GM19468 (cell line): ENCODE measurements around the gene NRM.
"Not testable (repeated sequence)": the region's sequence is repeated elsewhere in the genome, so short reads cannot be mapped to it uniquely, and the experiment has no call there.

Experiments
- ATAC-seq: cut with Tn5 transposase; IDR thresholded peaks from one replicate; pipeline ENCODE4 v1.9.1; 2021; ENCODE audit warnings: mild to moderate bottlenecking, moderate library complexity, moderate number of reproducible peaks; ENCODE audit not compliant: unreplicated experiment; ENCODE audit errors: extremely low read depth

The NRM gene

DNA sequence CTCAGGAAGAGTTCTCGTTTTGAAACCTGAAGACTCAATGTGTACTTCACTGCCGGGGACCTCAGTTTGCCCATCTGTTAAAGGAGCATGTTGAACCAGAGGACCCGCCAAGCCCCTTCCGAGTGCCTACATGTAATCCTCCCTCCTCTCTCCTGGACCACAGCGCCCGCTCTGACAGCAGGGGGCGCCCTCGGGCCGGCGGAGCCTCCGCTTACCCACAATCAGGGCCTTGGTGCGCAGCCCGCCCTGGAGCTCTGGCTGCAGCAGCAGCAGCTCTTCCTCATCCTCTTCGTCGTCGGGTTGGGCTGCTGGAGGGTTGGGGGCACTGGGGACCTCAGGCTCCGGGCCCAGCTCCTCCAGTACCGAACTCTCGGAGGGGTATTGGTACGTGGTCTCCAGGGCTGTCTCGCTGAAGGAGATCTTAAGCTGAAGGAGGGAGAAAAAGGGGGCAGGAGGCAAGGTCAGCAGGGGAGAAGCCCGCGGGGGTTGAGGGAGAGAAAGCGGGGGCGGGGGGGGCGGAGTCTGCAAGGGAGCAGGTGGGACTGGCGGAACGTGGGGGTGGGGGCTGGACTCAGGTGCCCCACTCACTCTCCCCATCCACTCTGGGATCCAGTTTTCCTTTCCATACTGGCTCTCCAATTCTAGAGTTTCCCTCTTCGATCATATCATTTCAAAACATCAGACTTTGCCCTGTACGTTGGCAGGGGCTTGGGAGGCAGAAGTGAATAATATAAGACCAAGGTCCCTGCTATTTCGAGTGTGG, 11.6 kb downstream of the NRM start:
- no peak for ATAC-seq

DNA sequence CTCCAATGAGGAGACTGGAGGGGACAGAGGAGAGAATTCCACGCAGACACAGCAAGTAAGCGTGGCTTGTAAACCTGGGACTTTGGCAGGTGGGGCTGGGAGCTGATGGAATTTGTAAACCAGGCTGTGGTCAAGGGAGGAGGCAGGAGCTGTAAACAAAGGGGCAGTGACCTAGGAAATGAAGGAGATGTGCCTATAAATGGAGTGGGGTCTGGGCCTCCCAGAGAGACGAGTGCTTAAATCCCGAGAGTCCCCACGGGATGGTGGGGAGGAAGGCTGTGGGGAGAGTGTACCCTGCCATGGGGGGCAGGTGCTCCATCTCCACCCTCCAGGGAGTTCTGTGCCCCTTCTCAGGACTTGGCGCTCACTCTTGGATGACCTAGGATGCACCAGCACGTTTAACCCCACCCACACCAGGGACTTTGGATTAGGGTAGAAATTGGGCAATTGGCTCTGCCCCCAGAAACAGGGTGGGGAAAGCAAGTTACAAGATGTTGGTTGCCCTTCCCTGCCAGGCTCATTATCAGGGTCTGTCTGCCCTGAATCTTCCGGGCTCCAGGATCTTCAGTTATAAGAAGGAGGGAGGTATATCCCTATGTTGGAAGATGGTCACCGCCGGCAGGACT, 14.0 kb downstream of the NRM start:
- no peak for ATAC-seq

DNA sequence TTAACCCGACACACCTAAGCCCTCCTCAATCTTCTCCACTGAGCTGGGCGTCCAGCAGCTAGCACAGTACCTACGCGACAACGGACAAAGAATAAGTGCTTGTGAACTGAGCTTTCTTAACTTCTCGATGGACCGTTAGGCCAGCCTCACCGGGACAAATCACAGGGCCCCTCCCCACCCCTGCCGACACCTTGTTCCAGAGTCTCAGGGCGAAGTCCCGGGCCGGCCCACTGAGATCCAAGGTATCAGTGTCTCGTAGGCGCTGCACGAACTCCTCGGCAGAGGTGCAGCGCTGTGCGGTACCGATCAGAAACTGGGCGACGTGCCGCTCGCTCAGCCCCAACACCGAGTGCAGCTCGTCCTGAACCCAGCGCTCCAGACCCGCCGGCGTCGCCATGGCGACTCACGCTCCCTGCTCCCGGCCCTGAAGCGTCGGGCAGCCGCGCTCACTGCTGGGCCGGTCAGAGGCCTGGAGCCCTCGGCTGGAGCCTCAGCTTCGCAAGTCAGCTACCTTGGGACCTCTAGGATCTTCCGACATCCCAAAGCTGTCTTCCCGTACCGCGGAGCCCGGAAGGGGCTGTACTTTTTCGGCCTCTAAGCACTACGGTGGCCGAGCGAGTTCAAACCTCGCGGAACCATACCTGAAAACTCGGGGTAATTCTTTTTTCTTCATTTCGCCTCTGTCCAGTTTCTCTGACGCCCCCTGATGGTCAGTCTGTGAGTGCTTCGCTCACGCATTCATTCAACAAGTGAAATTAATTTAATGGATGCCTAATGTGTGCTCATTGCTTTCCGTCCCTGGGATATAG, 18.1 kb downstream of the NRM start, which contains the start of gene DHX16:
Gene DHX16, minus strand, starts transcription at position 562 of the 809 bp plus-strand sequence. Its CDS starts 165 bp downstream, at position 397.
- ATAC-seq, result peak; percentile 56

DNA sequence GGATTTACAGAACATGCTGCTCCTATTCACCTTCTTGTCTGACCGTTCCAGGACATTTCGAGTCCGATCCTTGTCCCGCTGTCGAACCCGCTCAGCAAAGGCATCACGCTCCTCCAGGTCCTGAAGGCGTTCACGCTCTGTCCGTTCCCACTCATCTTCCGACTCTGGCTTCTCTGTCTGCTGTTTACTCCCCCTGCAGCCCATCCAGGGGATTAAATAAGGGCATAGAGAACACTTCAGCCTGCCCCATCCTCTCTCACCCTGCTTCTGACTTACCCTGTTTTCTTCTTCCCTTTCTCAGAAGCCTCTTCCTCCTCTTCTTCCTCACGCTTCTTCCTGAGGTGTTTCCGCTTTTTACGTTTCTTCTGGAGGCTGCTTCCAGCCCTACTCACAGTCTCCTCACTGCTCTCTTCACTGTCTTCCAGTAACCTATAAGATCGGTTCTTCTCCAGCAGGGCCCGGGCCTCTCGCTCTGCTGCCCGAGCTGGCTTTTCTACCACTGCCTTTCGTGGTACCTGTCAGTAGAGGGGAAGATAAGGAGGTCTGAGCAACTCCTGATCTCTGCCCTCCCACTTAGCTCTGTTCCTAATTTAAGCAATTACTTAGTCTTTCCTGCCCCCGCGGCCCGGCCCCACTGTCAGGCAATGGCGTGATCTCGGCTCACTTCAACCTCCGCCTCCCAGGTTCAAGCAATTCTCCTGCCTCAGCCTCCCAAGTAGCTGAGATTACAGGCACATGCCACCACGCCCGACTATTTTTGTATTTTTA, 19.8 kb downstream of the NRM start:
- ATAC-seq, result no peak

DNA sequence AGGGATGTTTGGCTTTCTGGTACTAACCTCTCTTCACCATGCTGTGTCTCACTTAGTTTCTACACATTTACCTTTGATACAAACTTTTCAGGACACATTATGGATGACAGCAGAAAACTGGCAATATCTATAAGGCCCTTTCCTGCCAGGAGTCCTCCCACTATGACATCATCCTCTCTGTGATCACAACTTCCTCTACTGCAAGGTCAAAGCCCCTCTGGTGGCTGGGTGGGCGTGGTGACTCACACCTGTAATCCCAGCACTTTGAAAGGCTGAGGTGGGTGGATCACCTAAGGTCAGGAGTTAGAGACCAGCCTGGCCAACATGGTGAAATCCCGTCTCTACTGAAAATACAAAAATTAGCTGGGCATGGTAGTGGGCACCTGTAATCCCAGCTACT, 24.5 kb downstream of the NRM start:
- not testable (repeated sequence) for ATAC-seq

DNA sequence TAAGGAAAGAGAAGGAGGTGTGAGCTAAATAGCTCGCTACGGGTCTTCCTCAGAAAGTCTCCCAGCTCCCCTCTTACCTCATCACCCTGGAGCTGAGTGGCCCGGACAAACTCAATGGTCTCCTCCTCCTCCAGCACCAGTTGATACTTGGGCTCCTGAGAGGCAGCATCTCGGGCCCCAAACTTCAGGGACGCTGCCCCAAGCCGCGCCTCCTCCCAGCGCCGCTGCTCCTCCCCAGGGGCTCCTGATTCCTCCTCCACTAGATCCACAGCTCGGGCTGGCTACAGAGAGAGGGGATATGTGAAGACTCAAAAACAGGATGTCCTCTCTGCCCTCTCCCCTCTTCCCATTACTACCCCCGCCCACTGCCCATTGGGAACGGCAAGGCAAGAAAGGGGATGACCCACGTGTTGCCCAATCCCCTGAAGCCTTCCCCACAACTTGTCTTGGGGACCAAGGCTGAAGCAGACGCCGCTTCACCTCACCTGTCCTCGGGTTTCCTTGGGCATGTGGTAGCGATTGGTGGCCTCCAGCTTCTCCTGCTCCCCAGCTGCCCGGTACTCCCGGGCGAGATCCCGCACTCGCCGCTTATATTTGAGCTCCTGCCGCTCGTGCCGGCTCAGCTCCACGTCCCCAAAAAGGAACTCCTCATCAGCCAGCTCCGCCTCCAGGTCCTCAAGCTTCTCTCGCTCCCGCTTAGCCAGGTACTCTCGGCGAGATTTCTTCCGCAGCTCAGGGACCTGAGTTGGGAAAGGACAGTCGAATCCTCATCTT, 25.6 kb downstream of the NRM start:
- no peak for ATAC-seq

DNA sequence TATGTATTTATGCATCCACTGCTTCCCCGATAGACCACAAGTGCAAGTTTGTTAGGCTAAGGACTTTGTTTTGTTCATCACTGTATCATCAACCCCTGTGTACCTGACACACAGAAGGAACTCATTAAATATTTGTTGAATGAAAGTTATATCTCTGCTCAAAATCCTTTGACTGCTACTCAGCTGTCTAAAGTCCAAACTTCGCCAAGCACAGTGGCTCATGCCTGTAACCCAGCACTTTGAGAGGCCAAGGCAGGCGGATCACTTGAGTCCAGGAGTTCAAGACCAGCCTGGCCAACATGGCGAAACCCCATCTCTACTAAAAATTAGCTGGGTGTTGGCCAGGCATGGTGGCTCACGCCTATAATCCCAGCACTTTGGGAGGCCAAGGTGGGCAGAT, 32.9 kb downstream of the NRM start:
- not testable (repeated sequence) for ATAC-seq

DNA sequence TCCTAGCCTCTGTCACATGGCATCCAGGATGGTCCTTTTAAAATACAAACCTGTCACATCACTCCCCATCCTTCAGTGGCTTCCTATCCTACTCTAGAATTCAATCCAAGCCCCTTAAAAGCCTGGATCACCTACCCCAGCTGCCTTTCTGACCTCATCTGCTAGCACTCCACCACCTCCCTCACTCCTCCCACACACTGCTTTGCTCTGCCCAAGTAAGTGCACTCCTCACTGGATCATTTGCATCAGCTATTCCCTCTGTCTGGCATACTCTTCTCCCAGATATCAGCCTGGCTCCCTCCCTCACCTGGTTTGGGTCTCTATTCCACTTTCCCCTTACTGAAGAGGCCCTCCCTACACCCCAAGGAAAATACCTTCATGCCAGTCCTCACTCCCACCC, 33.3 kb downstream of the NRM start:
- ATAC-seq, result no peak

DNA sequence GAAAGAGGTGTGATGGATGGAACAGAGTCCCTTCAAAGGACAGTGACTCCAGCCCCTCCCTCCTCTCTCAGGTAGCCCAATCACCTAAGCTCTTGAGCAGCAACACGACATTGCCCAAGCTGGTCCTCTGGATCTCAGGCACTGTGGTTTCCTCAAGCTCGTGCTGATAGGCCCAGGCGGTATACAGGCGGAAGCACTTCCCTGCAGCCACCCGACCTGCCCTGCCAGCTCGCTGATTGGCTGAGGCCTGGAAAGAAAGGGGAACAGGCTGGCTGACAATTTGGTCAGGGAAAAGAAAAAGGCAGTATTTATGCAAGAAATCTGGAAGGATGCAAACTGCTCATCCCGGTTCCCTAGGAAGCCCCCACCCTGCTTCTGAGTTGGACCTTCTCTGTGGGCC, 34.3 kb downstream of the NRM start:
- no peak for ATAC-seq

DNA sequence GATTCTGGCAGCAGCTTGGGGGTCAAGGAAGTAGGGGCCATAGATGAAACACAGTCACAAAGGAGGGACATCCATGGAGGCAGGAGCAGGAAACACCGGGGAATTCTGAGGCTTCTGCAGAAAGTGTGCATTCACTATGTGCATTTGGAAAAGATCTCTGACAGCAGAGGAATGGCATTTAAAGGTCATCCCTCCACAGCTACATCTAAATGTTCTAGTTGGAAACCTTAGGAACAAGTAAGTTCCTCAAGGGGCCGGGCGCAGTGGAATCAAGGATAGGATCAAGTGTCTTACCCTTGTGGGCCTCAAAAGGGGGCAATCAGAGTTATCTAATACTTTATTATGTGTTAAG, 35.1 kb downstream of the NRM start:
- ATAC-seq, result no peak

DNA sequence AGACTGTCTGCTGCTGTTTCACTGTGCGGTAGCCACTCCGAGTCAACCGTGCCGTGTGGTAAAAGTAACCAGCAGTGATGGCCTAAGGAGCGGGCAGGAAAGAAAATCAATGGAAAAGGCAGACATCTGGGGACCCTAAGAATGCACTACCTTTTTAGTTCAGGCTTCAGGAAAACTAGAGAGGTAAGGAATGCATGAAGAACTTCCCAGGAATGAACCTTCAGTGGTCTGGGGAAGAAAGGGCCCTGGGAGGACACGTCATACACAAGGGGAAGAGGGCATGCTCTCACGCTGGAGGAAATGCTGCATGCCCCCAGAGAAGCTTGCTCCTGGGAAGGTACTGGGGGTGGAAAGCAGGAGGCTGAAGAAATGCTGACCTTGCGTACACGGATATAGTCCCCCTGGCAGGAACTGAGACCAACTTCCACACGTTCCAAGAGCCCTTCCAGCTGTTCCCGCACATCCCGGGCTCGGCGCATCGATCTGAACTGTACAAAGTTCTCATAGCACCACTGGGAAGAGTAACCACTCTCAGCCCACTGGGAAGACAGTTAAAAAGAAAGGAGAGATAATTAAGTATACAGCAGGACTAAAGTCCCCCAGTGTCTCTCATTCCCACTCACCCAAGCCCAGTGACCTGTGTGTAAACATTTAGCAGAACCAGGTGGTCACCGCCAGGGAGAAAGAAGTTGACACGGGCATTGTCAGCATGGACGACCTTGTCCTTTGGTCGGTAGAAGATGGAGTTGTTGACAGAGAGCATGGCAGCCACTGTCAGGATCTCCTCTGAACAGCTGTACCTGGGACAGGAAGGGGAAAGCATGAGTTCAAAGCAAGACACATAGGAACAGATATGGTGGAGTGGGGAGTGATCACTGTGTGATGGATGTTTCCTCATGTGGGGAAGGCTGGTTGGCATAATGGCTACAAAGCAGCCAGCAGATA, 35.7 kb downstream of the NRM start:
- ATAC-seq, result no peak

DNA sequence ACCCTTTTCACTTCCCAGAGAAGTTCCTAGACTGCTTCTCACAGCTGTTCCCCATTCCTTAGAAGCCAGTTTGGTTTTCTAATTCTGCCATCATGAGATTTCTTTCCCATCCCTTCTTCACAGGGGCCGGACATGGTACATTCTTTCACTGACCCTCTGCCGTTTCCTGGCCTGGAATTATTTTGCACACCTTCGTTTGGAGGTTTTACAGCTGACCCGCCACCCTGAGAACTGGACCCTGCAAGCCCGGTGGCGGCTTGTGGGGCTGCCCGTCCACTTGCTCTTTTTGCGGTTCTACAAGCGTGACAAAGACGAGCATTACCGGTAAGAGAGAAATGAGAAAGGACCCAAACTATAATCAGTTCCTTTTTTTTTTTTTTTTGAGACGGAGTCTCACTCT, 39.6 kb downstream of the NRM start:
- no peak for ATAC-seq

DNA sequence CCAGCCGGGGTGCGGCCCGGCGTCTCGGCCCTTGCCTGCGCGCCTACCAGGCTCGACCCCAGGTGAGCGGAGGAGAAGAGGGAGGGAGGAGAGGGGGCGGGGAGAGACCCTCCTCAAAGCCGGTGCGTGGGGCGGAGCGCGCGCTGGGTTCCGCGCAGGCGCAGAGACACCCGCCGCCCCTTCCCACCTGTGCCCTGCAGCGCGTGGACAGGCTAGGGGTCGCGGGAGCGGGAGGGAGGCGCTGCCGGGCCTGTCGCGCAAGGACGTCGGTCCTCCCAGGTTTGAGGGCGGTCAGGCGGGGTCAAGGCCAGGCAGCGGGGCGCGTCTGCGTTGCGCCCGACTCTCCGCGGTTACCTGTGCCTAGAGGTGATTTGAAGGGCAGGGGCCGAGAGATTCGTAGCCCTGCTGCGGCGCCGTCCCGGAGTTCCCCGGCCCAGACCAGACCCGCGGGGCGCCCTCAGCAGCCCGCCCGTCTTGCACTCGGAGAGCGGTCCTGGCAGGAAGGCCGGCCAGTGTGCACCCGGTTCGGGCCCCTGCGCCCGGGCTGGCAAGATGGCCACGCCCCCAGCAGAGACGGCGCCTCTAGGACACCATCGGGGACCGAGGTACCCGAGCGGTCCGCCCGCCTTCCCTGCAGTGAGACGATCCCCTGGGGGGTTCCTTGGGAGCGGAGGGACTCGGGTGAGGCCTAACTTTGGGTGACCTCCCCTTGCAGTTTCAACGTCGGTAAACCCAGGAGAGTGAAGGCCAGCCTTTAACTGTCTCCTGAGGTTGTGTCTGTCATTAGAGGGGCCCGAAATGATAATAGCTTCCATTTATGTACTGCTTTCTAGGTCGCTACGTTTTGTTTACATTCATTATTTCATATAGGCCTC, 43.3 kb downstream of the NRM start:
- ATAC-seq, result peak; percentile 25

DNA sequence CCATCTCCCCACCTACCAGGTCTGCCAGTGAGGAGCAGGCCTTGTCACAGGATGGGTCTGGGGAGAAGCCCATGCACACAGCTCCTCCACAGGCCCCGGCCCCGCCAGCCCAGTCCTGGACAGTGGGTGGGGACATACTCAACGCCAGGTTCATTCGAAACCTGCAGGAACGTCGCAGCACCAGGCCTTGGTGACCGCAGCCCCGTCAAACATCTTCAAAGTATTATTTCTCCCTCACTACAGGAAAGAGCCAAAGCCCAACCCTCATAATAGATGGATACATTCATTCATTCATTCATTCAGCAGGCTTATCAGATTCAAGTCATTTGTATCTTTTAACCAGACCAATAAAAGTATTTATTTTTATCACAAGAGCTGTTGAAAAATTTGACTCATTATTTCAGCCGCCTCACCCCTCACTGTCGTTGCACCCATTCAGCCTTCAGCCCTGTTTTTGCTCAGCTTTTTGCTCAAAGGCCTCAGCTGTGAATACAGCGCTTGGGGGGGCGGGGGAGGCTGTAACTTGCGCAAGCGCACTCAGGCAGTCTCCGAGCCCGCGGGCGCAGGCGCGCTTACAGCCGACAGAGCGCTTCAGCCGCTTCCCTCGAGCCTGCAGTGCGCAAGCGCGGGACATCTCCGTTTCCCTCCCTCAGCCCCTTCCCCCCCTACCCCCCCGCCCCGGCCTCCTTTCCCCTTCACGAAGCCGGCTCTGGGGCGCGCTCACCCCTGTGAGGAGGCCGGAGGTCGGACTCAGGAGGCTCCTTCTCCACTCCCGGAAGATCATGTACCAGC, 44.1 kb downstream of the NRM start, which contains the start of gene C6orf136:
Gene C6orf136, plus strand, starts transcription at position 684 of the 792 bp plus-strand sequence. Its CDS starts 99 bp downstream, at position 783.
- ATAC-seq, result peak; percentile 42

DNA sequence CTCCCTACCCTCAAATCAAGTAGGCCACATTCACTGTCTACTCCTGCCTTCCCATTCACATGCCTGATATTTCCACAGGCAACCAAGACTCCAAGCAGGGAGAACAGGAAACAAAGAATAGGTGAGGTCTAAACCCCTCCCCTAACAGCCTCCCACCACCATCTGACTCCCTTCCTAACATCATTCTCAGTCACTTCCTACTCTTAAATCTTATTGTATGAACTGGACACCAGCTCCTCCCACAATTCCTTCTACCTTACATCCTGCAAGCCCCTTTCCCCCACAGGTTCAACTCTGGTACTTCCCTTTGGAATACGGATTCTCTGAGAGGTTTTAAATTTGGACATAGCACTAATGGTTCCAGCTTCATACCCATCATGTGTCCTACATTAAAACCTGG, 44.8 kb downstream of the NRM start:
- ATAC-seq, result no peak

DNA sequence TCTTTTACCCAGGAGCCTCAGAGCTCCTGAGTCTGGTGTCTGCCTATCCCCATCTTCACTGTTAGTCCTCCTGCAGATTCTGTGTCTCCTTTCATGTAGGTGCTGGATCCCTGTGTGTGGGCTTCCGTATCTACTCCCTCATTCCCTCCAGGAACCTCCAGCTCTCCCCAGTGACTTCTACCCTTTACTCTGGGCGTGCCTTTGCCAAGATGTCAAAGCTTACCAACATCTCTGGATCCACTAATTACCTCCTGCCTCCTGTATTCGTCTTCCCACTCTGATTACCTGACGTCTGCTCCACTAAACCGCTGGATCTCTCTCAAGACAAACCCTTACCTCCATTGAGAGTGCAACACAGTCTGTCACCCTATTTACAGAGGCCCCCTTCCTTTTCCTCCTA, 46.0 kb downstream of the NRM start:
- ATAC-seq, result no peak

DNA sequence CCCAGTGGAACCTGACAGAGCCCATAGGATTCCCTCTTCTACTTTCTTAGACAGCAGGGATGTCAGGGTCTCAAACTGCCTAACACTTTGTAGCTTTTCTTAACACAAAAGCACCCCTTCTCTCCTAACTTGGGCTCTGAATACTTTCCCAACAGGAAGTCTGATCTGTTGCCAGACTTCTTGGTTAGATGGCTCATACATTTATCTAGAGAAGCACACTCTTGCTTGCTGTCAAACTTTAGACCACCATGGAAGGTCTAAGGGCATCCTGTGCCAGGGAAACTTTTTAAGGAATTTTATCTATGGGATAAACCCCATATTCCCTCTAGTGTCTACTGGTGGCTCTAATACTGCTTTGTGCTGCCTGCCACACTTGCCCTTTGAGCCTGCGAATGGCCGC, 47.1 kb downstream of the NRM start:
- ATAC-seq, result no peak
